Astrocyte of the cerebellum (primary cell): ENCODE data around the gene INMT.

Source experiments
- DNase-seq: peaks from one replicate; pipeline ENCODE4 v3.0.0-alpha.2; 2011; ENCODE audit warnings: low read depth
- H3K4me3 ChIP-seq: 2 replicates; pipeline ENCODE4 v1.5.1; 2011; ENCODE audit warnings: mild to moderate bottlenecking, low read depth, low read length, moderate library complexity
- CTCF ChIP-seq: IDR thresholded peaks from 2 replicates; pipeline ENCODE4 v1.5.1; 2012; ENCODE audit warnings: low read length, low read depth, moderate library complexity, mild to moderate bottlenecking; ENCODE audit errors: missing control alignments
- in situ Hi-C: cut with HindIII; loops from 2 replicates; pipeline ENCODE4 v1.10.0; 2017; ENCODE audit warnings: low sequenced_read_pairs

INMT gene

GRCh38 chr7:30723776-30724175 is 28.2 kb upstream of the INMT start:
- in situ Hi-C loops = no loop called here
- no peak for TF ChIP-seq CTCF
- DNase-seq = no peak
- H3K4me3 ChIP-seq = no peak overlapping the region

- no peak overlapping the region for H3K4me3 ChIP-seq
- in situ Hi-C loops = no loop called here
- TF ChIP-seq CTCF = no peak
- no peak for DNase-seq
Measured at GRCh38 chr7:30726296-30727006, 25.5 kb upstream of the INMT start.

DNA sequence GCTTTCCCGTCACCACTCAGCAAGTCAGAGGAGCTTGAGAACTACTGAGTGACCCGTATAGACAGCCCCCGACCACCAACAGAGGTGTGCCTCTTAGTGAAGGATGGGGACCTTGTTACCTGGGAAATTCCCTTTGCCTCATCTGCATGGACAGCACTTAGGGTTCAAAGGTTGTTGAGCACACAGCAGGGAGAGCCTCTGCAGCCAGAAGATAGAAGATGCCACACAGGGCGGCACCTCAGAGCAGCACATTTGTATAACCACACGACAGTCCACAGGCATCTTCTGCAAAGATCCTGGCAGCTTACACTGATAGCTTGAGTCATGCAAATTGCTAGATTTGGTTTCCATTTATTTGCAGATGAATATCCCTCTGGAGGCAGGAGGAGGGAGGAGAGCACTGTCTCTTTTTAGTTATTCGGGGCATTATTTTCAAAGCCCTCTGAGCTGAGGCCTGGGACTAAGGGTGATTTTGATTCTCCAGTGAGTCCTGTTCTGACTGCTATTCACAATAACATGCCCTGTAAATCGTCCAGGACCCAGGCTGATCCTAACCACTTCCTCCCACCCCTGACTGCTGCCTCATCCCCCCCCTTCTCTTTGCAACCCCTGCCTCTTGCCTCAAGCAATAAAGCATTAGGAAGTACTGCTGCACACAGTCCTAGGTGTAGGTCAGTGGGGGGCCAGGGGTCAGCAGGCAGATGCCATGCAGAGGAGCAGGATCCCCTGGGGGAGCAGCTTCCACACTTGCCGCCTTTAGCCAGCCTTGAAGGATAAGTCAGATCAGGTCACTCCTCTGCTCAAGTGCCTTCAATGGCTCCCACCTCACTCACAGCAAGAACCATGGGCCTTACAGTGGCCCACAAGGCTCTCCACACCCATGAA is 24.6 kb upstream of the INMT start:
- DNase-seq = no peak
- H3K4me3 ChIP-seq = no peak overlapping the region
- in situ Hi-C loops = no loop called here
- no peak for TF ChIP-seq CTCF

- TF ChIP-seq CTCF = no peak
- no peak for DNase-seq
- no peak overlapping the region for H3K4me3 ChIP-seq
- in situ Hi-C loops = no loop called here
Measured at GRCh38 chr7:30728591-30729100, 23.3 kb upstream of the INMT start.

DNA sequence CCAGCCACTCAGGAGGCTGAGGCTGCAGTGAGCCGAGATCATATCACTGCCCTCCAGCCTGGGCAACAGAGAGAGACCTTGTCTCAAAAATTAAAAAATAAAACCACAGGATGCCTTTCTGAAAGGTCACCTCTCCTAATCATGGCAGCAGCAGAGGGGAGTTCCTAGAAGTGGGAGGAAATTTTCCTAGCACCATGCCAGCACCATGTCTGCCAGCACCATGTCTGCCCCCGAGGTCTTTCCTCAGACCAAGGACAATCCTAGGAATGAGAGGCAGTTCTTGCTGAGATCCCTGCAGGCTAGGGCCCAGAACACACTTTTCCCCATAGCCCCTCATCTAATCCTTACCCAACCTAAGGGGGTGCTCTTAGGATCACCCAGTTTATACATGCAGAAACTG is 22.3 kb upstream of the INMT start:
- DNase-seq = no peak
- H3K4me3 ChIP-seq = no peak overlapping the region
- in situ Hi-C loops = no loop called here
- no peak for TF ChIP-seq CTCF

DNA sequence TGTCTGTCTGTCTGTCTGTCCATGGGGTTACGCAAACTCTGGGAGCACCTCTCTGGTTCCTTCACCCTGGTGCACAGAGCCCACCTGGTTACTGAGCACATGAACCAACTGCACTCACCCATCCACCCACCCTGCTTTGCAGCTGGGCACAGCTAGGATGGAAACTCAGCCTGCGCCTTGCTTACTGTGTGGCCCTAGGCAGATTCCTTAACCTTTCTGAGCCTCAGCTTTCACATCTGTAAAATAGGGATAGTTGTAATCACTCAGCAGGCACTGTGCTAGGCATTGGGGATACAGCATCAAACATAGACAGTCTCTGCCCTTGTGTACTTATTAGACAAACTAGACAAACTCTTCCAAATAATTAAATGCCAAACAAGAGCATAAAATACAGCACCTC is 21.8 kb upstream of the INMT start:
- no peak for TF ChIP-seq CTCF
- no peak for DNase-seq
- in situ Hi-C loops = no loop called here
- H3K4me3 ChIP-seq = no peak overlapping the region
